IMR-90 (cell line): ENCODE results near the gene TMED10. TPM values are rescaled to one million over a fixed set of nuclear protein-coding genes. Genes with fewer than 3 reads are reported as not detected.

Experiments
- ATAC-seq: fragments of 200-7000 bp; cut with Tn5 transposase; 2 replicates; pipeline ENCODE4 v1.9.1; 2020; ENCODE audit warnings: low read depth, mild to moderate bottlenecking, moderate library complexity
- BruUV-seq: library from RNA; stranded (reverse); fragments of 400-500 nt; replicated peaks from 2 replicates; lab custom pipeline; 2021; lab: Mats Ljungman, UMichigan
- CTCF ChIA-PET: fragments of 300-600 bp; formaldehyde crosslinking; extraction: SDS; loops from one replicate; lab custom pipeline; 2021; ENCODE audit warnings: antibody characterized with exemption; lab: Yijun Ruan, JAX
- POLR2A ChIA-PET: fragments of 300-600 bp; sonication (Branson Sonifier 250); formaldehyde crosslinking; loops from one replicate; lab custom pipeline; 2022; ENCODE audit warnings: antibody characterized with exemption; ENCODE audit not compliant: unreplicated experiment; lab: Charles Lee
- DNase-seq: peaks from one replicate; pipeline ENCODE4 v3.0.0; 2013
- H2AFZ ChIP-seq: replicated peaks from 2 replicates; pipeline ENCODE3; 2013; ENCODE audit warnings: low read length, mild to moderate bottlenecking; ENCODE audit not compliant: poor library complexity
- H2AK5ac ChIP-seq: 2 replicates; pipeline ENCODE4 v1.6.1; 2013; ENCODE audit warnings: low read depth, low read length, inconsistent platforms
- H2AK9ac ChIP-seq: replicated peaks from 2 replicates; pipeline ENCODE3; 2013; ENCODE audit warnings: mild to moderate bottlenecking, low read depth, low read length, moderate library complexity; ENCODE audit not compliant: poor library complexity
- H2BK120ac ChIP-seq: 2 replicates; pipeline ENCODE4 v1.6.1; 2013; ENCODE audit warnings: low read depth, low read length, inconsistent platforms
- H2BK15ac ChIP-seq: 3 replicates; pipeline ENCODE4 v1.6.1; 2013; ENCODE audit warnings: low read depth, low read length, inconsistent platforms
- H2BK20ac ChIP-seq: 2 replicates; pipeline ENCODE4 v1.6.1; 2013; ENCODE audit warnings: low read depth, mild to moderate bottlenecking, inconsistent platforms, low read length, moderate library complexity
- H2BK5ac ChIP-seq: 2 replicates; pipeline ENCODE4 v1.6.1; 2013; ENCODE audit warnings: mild to moderate bottlenecking, low read depth, low read length, inconsistent platforms; ENCODE audit not compliant: poor library complexity, severe bottlenecking
- H3K14ac ChIP-seq: replicated peaks from 2 replicates; pipeline ENCODE4 v1.6.1; 2013; ENCODE audit warnings: low read depth, low read length, inconsistent platforms
- H3K18ac ChIP-seq: 2 replicates; pipeline ENCODE4 v1.6.1; 2013; ENCODE audit warnings: low read depth, low read length, control low read depth
- H3K23ac ChIP-seq: 2 replicates; pipeline ENCODE4 v1.6.1; 2013; ENCODE audit warnings: low read depth, low read length, inconsistent platforms
- H3K27ac ChIP-seq: 2 replicates; pipeline ENCODE4 v1.5.1; 2013; ENCODE audit warnings: mild to moderate bottlenecking, control low read depth, low read length; ENCODE audit not compliant: insufficient read depth
- H3K27me3 ChIP-seq: 2 replicates; pipeline ENCODE4 v1.6.1; 2013; ENCODE audit warnings: low read length; ENCODE audit not compliant: control insufficient read depth, insufficient read depth
- H3K36me3 ChIP-seq: 2 replicates; pipeline ENCODE4 v1.6.1; 2013; ENCODE audit warnings: low read length, mixed read lengths; ENCODE audit not compliant: control insufficient read depth, insufficient read depth
- H3K4ac ChIP-seq: 2 replicates; pipeline ENCODE4 v1.6.1; 2013; ENCODE audit warnings: low read depth, low read length, inconsistent platforms
- H3K4me1 ChIP-seq: 2 replicates; pipeline ENCODE4 v1.6.1; 2013; ENCODE audit warnings: low read length, mixed read lengths; ENCODE audit not compliant: control insufficient read depth, insufficient read depth
- H3K4me2 ChIP-seq: 2 replicates; pipeline ENCODE4 v1.6.1; 2013; ENCODE audit warnings: low read depth, mild to moderate bottlenecking, control low read depth, low read length, moderate library complexity
- H3K4me3 ChIP-seq: 2 replicates; pipeline ENCODE4 v1.5.1; 2013; ENCODE audit warnings: low read depth, mild to moderate bottlenecking, control low read depth, low read length, moderate library complexity; ENCODE audit not compliant: insufficient read depth
- H3K56ac ChIP-seq: 2 replicates; pipeline ENCODE4 v1.6.1; 2013; ENCODE audit warnings: low read length, inconsistent platforms; ENCODE audit not compliant: insufficient read depth; ENCODE audit errors: extremely low read depth
- H3K79me1 ChIP-seq, 2 experiments: 2 replicates each; pipeline ENCODE4 v1.6.1; 2013; ENCODE audit warnings: low read length in 2 of 2, inconsistent platforms in 1 of 2, low read depth in 1 of 2
- H3K9ac ChIP-seq: 2 replicates; pipeline ENCODE4 v1.6.1; 2013; ENCODE audit warnings: low read depth, low read length, control low read depth
- H3K9me1 ChIP-seq: 2 replicates; pipeline ENCODE4 v1.6.1; 2013; ENCODE audit warnings: low read length, inconsistent platforms; ENCODE audit not compliant: insufficient read depth
- H3K9me3 ChIP-seq: 2 replicates; pipeline ENCODE4 v1.6.1; 2013; ENCODE audit warnings: low read length; ENCODE audit not compliant: control insufficient read depth, insufficient read depth
- H4K20me1 ChIP-seq: 2 replicates; pipeline ENCODE4 v1.6.1; 2013; ENCODE audit warnings: low read length, inconsistent platforms; ENCODE audit not compliant: insufficient read depth
- H4K5ac ChIP-seq: 2 replicates; pipeline ENCODE4 v1.6.1; 2013; ENCODE audit warnings: mild to moderate bottlenecking, low read depth, low read length, control low read depth
- H4K8ac ChIP-seq, 2 experiments: 2 replicates each; pipeline ENCODE4 v1.6.1; 2013; ENCODE audit warnings: low read depth in 2 of 2, low read length in 2 of 2, control low read depth in 1 of 2, inconsistent platforms in 1 of 2
- H4K91ac ChIP-seq: 2 replicates; pipeline ENCODE4 v1.6.1; 2013; ENCODE audit warnings: low read depth, low read length, inconsistent platforms; ENCODE audit not compliant: insufficient read depth
- BHLHE40 ChIP-seq: fragments of 150-350 bp; IDR thresholded peaks from 2 replicates; pipeline ENCODE4 v1.6.1; 2016; ENCODE audit warnings: mild to moderate bottlenecking, low read depth, low read length
- CEBPB ChIP-seq: IDR thresholded peaks from 2 replicates; pipeline ENCODE4 v1.6.1; 2012; ENCODE audit warnings: low read depth, low read length, improper control_type of control experiment
- CHD1 ChIP-seq: IDR thresholded peaks from 2 replicates; pipeline ENCODE4 v1.6.1; 2012; ENCODE audit warnings: low read depth, low read length, improper control_type of control experiment
- FOS ChIP-seq: fragments of 150-350 bp; IDR thresholded peaks from 2 replicates; pipeline ENCODE4 v1.6.1; 2016; ENCODE audit warnings: low read depth, low read length
- MAFK ChIP-seq: IDR thresholded peaks from 2 replicates; pipeline ENCODE4 v1.6.1; 2012; ENCODE audit warnings: low read depth, low read length, improper control_type of control experiment
- MAZ ChIP-seq: IDR thresholded peaks from 2 replicates; pipeline ENCODE4 v1.6.1; 2012; ENCODE audit warnings: low read depth, mild to moderate bottlenecking, low read length, improper control_type of control experiment, moderate library complexity, borderline replicate concordance
- MXI1 ChIP-seq: IDR thresholded peaks from 2 replicates; pipeline ENCODE4 v1.6.1; 2012; ENCODE audit warnings: low read depth, mild to moderate bottlenecking, low read length, moderate library complexity, borderline replicate concordance
- NFE2L2 ChIP-seq: fragments of 150-350 bp; IDR thresholded peaks from 2 replicates; pipeline ENCODE4 v1.6.1; 2016; ENCODE audit warnings: low read depth, mild to moderate bottlenecking, low read length
- POLR2A ChIP-seq: IDR thresholded peaks from 2 replicates; pipeline ENCODE4 v1.6.1; 2012; ENCODE audit warnings: mild to moderate bottlenecking, low read depth, low read length
- RAD21 ChIP-seq: IDR thresholded peaks from 2 replicates; pipeline ENCODE4 v1.6.1; 2012; ENCODE audit warnings: low read length, improper control_type of control experiment
- RCOR1 ChIP-seq: IDR thresholded peaks from 2 replicates; pipeline ENCODE4 v1.6.1; 2012; ENCODE audit warnings: mild to moderate bottlenecking, low read length, improper control_type of control experiment; ENCODE audit not compliant: insufficient replicate concordance
- RFX5 ChIP-seq: IDR thresholded peaks from 2 replicates; pipeline ENCODE4 v1.8.0; 2012; ENCODE audit warnings: low read depth, mild to moderate bottlenecking, low read length, moderate library complexity
- SMC3 ChIP-seq: fragments of 150-350 bp; IDR thresholded peaks from 2 replicates; pipeline ENCODE4 v1.6.1; 2016; ENCODE audit warnings: low read depth, mild to moderate bottlenecking, antibody characterized with exemption, low read length, moderate library complexity
- USF2 ChIP-seq: fragments of 150-350 bp; IDR thresholded peaks from 2 replicates; pipeline ENCODE4 v1.6.1; 2017; ENCODE audit warnings: mild to moderate bottlenecking, antibody characterized with exemption, low read length, low read depth
- WGBS, 2 experiments: methylation state at CpG; one replicate each; pipeline versions ENCODE4 v1.1.5 to v1.1.7; 2013; ENCODE audit warnings: missing lambda C conversion rate in 2 of 2; ENCODE audit not compliant: insufficient read length in 1 of 2; ENCODE audit errors: extremely low coverage in 2 of 2; 5-methylcytosine and 5-hydroxymethylcytosine counted together
- dilution Hi-C: fragments of 300-500 bp; cut with HindIII; formaldehyde crosslinking; loops from one replicate; pipeline ENCODE4 v1.14.3; 2018; ENCODE audit warnings: low sequenced_read_pairs; ENCODE audit not compliant: unreplicated experiment
- in situ Hi-C: fragments of 300-500 bp; cut with MboI; formaldehyde crosslinking; loops from 3 replicates; pipeline ENCODE4 v1.14.3; 2019; ENCODE audit warnings: low sequenced_read_pairs, inconsistent platforms, mixed read lengths
- intact Hi-C: fragments of 100-400 bp; cut with micrococcal nuclease; formaldehyde crosslinking; loops from 2 replicates; pipeline ENCODE4 v1.10.0; 2022
- polyA plus RNA-seq, 3 experiments: library from polyadenylated mRNA; depleted of rRNA; stranded (reverse); fragments of >200 nt; gene quantifications; 2 replicates each; pipeline ENCODE4 v1.2.3, GENCODE V29; 2012; ENCODE audit warnings: low replicate concordance in 1 of 3
- total RNA-seq: library from RNA; depleted of rRNA; stranded (reverse); fragments of >200 nt; gene quantifications from 2 replicates; pipeline ENCODE4 v1.2.3, GENCODE V29; 2012
- TF ChIP-seq, protein P1 (sequence below): fragments of 150-350 bp; IDR thresholded peaks from 2 replicates; pipeline ENCODE4 v1.6.1; 2016; ENCODE audit warnings: low read depth, mild to moderate bottlenecking, low read length, moderate library complexity, borderline replicate concordance
- TF ChIP-seq, protein P2 (sequence below): conservative IDR thresholded peaks from 2 replicates; pipeline ENCODE4 v1.5.1; 2012; ENCODE audit warnings: mild to moderate bottlenecking, low read depth, low read length, improper control_type of control experiment

TMED10 gene
- total and polyA plus RNA-seq, 2 of the 4 experiments (the other 2 are of a cell fraction): 254 to 441 TPM

GRCh38 chr14:75200451-75200850, 24.0 kb upstream of the TMED10 start:
- no peak overlapping the region for H3K18ac ChIP-seq
- no peak overlapping the region for H2BK15ac ChIP-seq
- H4K20me1 ChIP-seq: no peaks in the 10 kb centered on the region
- H4K8ac ChIP-seq: no peak overlapping the region
- H2BK20ac ChIP-seq: no peak overlapping the region
- intact Hi-C loops (no loop called here), in situ Hi-C loops (no loop called here), dilution Hi-C loops (no loop called here)
- ATAC-seq (no peak), DNase-seq (no peak)
- H2BK120ac ChIP-seq: no peak overlapping the region
- no peak overlapping the region for H3K4me2 ChIP-seq
- H3K14ac ChIP-seq: peak overlapping the region; percentile 16; the same call in 1 of the 2 replicates
- H4K5ac ChIP-seq: no peak overlapping the region
- no peaks in the 10 kb centered on the region for H3K79me1 ChIP-seq
- H2AK9ac ChIP-seq: no peak overlapping the region
- TF ChIP-seq CHD1: no peak
- TF ChIP-seq NFE2L2: no peak
- no peak for TF ChIP-seq MXI1
- no peak for TF ChIP-seq BHLHE40
- TF ChIP-seq, protein P1, sequence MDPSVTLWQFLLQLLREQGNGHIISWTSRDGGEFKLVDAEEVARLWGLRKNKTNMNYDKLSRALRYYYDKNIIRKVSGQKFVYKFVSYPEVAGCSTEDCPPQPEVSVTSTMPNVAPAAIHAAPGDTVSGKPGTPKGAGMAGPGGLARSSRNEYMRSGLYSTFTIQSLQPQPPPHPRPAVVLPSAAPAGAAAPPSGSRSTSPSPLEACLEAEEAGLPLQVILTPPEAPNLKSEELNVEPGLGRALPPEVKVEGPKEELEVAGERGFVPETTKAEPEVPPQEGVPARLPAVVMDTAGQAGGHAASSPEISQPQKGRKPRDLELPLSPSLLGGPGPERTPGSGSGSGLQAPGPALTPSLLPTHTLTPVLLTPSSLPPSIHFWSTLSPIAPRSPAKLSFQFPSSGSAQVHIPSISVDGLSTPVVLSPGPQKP: no peak
- TF ChIP-seq RCOR1: no peak
- TF ChIP-seq RFX5: no peak
- TF ChIP-seq USF2: no peak
- TF ChIP-seq POLR2A: no peak
- TF ChIP-seq RAD21: no peak
- no peak for TF ChIP-seq CEBPB
- TF ChIP-seq MAFK: no peak
- no peak for TF ChIP-seq FOS
- TF ChIP-seq, protein P2, sequence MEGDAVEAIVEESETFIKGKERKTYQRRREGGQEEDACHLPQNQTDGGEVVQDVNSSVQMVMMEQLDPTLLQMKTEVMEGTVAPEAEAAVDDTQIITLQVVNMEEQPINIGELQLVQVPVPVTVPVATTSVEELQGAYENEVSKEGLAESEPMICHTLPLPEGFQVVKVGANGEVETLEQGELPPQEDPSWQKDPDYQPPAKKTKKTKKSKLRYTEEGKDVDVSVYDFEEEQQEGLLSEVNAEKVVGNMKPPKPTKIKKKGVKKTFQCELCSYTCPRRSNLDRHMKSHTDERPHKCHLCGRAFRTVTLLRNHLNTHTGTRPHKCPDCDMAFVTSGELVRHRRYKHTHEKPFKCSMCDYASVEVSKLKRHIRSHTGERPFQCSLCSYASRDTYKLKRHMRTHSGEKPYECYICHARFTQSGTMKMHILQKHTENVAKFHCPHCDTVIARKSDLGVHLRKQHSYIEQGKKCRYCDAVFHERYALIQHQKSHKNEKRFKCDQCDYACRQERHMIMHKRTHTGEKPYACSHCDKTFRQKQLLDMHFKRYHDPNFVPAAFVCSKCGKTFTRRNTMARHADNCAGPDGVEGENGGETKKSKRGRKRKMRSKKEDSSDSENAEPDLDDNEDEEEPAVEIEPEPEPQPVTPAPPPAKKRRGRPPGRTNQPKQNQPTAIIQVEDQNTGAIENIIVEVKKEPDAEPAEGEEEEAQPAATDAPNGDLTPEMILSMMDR: no peak
- no peak for TF ChIP-seq SMC3
- TF ChIP-seq MAZ: no peak
- 0 out of 2 replicates have a peak overlapping the region, but pooled peaks have one; percentile 29 for H3K4ac ChIP-seq
- no peak overlapping the region for H4K91ac ChIP-seq
- H2BK5ac ChIP-seq: no peak overlapping the region
- H2AK5ac ChIP-seq: 0 out of 2 replicates have a peak overlapping the region, but pooled peaks have one; percentile 40
- H3K36me3 ChIP-seq: no peaks in the 10 kb centered on the region
- H2AFZ ChIP-seq: no peak overlapping the region
- no peaks in the 10 kb centered on the region for H3K27me3 ChIP-seq
- no peak overlapping the region for H3K27ac ChIP-seq
- no CpG with 5 or more reads among the region's 4 CpGs for WGBS, 2 experiments
- ChIA-PET POLR2A (no interaction called here), CTCF (no interaction called here)
- H3K56ac ChIP-seq: no peak overlapping the region
- no peak overlapping the region for H3K9ac ChIP-seq
- no TSS peak for BruUV-seq
- H3K9me3 ChIP-seq: no peaks in the 10 kb centered on the region
- H3K23ac ChIP-seq: no peak overlapping the region
- peaks cover 11% of the 10 kb centered on the region for H3K4me1 ChIP-seq
- H3K9me1 ChIP-seq: no peaks in the 10 kb centered on the region; the same call in 1 of the 2 replicates
- H3K4me3 ChIP-seq: no peak overlapping the region
